ENCODE results near the gene PPFIA1.
A peak's percentile ranks its signal among the peaks of the same experiment; 100 is the strongest.

Gene PPFIA1

DNA sequence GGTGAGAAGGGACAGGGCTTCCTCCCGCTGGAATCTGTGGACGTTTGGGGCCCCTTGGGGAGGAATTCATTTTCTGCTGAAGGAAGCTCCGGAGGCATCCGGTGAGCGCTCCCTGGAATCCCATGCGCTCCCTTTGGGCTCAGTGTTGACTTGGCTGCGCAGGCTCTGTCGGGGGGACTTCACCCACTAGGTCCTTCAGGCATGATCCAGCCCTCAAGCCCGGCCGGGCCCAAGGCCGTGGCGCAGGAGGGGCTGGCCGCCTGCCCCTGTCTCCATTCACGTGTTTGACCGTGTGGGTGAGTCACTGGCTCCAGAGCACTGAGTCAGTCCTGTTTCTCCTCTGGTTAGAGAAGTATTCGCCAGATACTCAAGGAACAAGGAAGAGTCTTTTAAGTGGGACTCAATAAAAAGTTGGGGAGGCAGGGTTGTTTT lies 129.2 kb downstream of the PPFIA1 start:
- Histone ChIP-seq H3K4me3 (replicated peaks; ENCODE audit: insufficient read depth, low read length) (no peak overlapping the region), H3K27ac (replicated peaks) (no peak overlapping the region), H3K27me3 (ENCODE audit: insufficient read depth, poor library complexity, severe bottlenecking) (peaks cover 63% of the 10 kb centered on the region)
- TF ChIP-seq POLR2AphosphoS5 (IDR thresholded peaks at IDR 0.05; ENCODE audit: low read depth) (no peak), GABPA (IDR thresholded peaks at IDR 0.05; ENCODE audit: low read depth) (no peak), SPI1 (IDR thresholded peaks at IDR 0.05; ENCODE audit: borderline replicate concordance, low read depth) (no peak), REST (IDR thresholded peaks at IDR 0.05; ENCODE audit: insufficient replicate concordance, low read depth) (no peak)
- peak in 1 of 2 experiments; percentile 27 for DNase-seq (ENCODE audit: low read depth in 1 of 2, low spot score in 1 of 2)

DNA sequence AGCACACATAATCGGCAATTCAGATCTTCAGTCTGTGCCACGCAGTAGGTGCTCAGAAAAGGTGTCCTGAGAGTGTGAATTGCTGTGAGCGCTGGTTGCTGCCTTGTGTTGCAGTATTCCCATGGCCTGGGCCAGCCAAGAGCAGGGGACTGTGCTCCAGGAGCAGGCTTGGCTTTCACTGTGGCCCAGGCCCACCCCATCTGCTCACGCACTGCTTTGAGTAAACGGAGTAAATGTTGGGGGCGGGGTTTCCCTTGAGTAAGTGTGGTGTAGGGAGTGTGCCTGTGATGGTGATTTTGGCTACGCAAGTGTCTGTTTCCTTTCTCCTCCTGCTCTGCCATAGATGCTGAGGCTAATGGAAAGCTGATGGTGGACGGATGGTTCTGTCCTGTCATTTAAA lies 130.2 kb downstream of the PPFIA1 start:
- H3K4me3 ChIP-seq (replicated peaks; ENCODE audit: insufficient read depth, low read length): no peak overlapping the region
- TF ChIP-seq SPI1 (IDR thresholded peaks at IDR 0.05; ENCODE audit: borderline replicate concordance, low read depth) (no peak), POLR2AphosphoS5 (IDR thresholded peaks at IDR 0.05; ENCODE audit: low read depth) (no peak), CTCF (IDR thresholded peaks at IDR 0.05; ENCODE audit: insufficient read depth, low read length) (no peak), GABPA (IDR thresholded peaks at IDR 0.05; ENCODE audit: low read depth) (no peak), REST (IDR thresholded peaks at IDR 0.05; ENCODE audit: insufficient replicate concordance, low read depth) (no peak)
- no peak for DNase-seq (ENCODE audit: low read depth in 1 of 2, low spot score in 1 of 2)
- no peak overlapping the region for H3K27ac ChIP-seq (replicated peaks)
- peaks cover 66% of the 10 kb centered on the region for H3K27me3 ChIP-seq (ENCODE audit: insufficient read depth, poor library complexity, severe bottlenecking)

DNA sequence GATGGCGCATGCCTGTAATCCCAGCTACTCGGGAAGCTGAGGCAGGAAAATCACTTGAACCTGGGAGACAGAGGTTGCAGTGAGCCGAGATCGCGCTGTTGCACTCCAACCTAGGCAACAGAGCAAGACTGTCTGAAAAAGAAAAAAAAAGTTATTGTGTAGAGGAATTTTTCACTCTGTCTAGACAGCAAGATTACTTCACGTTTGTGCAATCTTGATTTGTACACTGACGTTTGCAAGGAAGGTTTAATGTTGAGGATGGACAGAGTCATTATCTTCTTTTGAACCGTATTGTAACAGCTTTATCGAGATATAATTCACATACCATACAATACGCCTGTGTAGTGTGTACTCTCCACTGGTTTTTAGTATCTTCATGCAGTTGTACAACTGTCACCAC lies 131.5 kb downstream of the PPFIA1 start:
- TF ChIP-seq REST (IDR thresholded peaks at IDR 0.05; ENCODE audit: insufficient replicate concordance, low read depth): no peak
- Histone ChIP-seq H3K27me3 (ENCODE audit: insufficient read depth, poor library complexity, severe bottlenecking) (peaks cover 73% of the 10 kb centered on the region), H3K27ac (replicated peaks) (no peak overlapping the region), H3K4me3 (replicated peaks; ENCODE audit: insufficient read depth, low read length) (no peak overlapping the region)
- DNase-seq (ENCODE audit: low read depth in 1 of 2, low spot score in 1 of 2): no peak

DNA sequence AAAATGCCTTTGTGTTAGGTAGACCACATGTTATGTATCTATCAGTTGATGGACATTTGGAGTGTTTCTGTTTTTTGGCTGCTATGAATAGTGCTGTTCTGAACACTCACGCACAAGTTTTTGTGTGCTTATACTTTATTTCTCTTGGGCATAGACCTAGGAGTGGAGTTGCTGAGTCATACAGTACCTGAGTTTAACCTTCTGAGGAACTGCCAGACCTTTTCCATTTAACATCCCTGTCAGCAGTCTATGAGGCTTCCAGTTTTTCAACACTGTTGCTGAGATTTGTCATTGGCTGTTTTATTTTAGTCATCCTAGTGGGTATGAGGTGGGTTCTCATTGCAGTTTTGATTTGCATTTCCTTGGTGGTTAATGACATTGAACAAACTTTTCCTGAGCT lies 132.2 kb downstream of the PPFIA1 start:
- TF ChIP-seq GABPA (IDR thresholded peaks at IDR 0.05; ENCODE audit: low read depth): no peak
- TF ChIP-seq POLR2AphosphoS5 (IDR thresholded peaks at IDR 0.05; ENCODE audit: low read depth): no peak
- no peak for TF ChIP-seq REST (IDR thresholded peaks at IDR 0.05; ENCODE audit: insufficient replicate concordance, low read depth)
- no peak for TF ChIP-seq SPI1 (IDR thresholded peaks at IDR 0.05; ENCODE audit: borderline replicate concordance, low read depth)
- TF ChIP-seq CTCF (IDR thresholded peaks at IDR 0.05; ENCODE audit: insufficient read depth, low read length): no peak
- no peak overlapping the region for H3K27ac ChIP-seq (replicated peaks)
- no peak for DNase-seq (ENCODE audit: low read depth in 1 of 2, low spot score in 1 of 2)

More for the DNA sequence above, 132.2 kb downstream of the PPFIA1 start:
- no peak overlapping the region for H3K4me3 ChIP-seq (replicated peaks; ENCODE audit: insufficient read depth, low read length)
- H3K27me3 ChIP-seq (ENCODE audit: insufficient read depth, poor library complexity, severe bottlenecking): peaks cover 80% of the 10 kb centered on the region

Measured in HL-60 (cell line).